Measurements from ENCODE around the gene ERC2.

Gene ERC2

DNA sequence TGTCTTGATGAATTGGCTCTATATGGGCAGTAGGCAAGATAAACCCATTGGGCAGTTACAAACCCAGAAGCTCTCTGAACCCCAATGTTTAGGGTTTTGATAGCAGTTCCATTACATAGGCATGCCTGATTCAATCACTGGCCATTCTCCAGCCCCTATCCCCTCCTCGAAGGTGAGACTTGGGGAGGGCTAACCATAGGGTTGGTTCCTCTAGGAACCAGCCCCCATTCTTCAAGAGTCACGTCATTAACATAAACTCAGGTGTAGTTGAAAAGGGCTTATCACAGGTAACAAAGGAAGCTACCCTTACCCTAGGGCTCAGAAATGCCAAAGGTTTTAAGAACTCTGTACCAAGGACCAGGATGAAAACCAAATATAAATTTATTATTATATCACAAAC, 353.1 kb downstream of the ERC2 start:
- TF ChIP-seq, protein P1, sequence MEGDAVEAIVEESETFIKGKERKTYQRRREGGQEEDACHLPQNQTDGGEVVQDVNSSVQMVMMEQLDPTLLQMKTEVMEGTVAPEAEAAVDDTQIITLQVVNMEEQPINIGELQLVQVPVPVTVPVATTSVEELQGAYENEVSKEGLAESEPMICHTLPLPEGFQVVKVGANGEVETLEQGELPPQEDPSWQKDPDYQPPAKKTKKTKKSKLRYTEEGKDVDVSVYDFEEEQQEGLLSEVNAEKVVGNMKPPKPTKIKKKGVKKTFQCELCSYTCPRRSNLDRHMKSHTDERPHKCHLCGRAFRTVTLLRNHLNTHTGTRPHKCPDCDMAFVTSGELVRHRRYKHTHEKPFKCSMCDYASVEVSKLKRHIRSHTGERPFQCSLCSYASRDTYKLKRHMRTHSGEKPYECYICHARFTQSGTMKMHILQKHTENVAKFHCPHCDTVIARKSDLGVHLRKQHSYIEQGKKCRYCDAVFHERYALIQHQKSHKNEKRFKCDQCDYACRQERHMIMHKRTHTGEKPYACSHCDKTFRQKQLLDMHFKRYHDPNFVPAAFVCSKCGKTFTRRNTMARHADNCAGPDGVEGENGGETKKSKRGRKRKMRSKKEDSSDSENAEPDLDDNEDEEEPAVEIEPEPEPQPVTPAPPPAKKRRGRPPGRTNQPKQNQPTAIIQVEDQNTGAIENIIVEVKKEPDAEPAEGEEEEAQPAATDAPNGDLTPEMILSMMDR (IDR thresholded peaks at IDR 0.05; ENCODE audit: low read depth, low read length) = no peak
- no peak overlapping the region for H3K4me3 ChIP-seq (ENCODE audit: low read depth, low read length)

DNA sequence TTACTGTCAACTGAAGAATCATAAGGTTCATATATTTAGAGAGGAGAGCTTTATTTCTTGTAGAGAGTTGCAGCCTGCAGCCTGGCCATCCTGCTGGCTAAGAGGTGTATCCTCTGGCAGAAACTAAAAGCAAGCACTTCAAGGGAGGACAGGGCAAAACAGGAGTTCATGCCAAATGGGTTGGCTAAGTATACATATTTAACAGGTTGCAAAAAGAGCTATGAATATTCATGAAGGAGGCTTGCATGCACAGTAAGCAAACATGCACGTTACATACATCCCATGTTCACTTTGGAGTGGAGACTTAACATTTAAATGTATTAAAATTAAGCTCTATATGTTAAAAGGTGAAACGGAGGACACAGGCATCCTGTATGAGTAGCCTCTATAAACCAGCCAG, 354.4 kb downstream of the ERC2 start:
- no peak overlapping the region for H3K4me3 ChIP-seq (ENCODE audit: low read depth, low read length)
- TF ChIP-seq, protein P1 (IDR thresholded peaks at IDR 0.05; ENCODE audit: low read depth, low read length) = no peak

DNA sequence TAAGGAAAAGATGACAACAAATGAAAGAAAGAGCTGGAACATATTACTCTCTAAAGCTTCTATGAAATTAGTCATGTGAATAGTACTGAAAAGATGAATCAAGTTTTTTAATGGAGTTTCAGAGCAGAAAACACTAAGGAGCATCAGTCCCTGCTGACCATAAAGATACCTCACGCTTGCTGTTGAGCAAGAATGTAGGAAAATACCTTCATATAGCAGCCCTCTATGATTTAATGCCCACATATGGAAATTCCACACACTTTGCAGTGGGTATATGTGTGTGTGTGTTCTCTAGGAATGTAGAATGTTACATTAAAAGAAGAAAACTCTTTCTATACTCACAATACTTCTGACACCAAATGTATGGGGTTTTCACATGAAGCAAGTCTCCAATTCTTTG, 355.0 kb downstream of the ERC2 start:
- TF ChIP-seq, protein P1 (IDR thresholded peaks at IDR 0.05; ENCODE audit: low read depth, low read length) = no peak

DNA sequence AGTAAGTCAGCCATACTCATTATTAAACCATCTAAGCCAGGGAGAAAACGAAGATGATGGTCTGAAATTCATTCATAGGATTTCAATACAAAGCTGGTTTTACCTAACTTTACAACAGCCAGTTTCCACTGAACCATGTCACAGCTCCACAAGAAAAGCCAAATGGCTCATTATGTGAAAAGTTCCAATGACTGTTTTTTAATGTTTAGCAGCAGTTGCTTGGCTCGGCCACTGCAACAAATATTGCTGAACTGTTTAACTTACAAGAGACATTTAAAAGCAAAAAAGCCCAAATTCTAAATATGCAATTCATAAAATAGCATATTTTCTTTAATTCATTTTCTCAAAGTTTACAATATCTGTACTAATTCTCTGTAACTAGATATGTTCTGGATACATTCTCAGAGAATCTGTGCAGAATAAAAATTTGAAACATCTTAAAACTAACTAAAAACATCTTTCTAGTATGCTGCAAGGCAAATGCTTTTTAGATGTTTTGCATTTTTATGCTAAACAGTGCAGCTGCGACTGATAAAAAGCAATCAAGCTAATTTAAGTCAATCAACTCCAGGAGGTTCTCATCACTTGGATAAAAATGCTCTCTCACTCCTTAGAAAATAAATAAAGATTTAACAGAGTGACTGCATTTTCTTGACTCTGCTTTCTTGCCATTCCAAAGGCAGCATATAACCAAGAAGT, 356.5 kb downstream of the ERC2 start:
- H3K4me3 ChIP-seq (ENCODE audit: low read depth, low read length) = no peak overlapping the region
- TF ChIP-seq, protein P1 (IDR thresholded peaks at IDR 0.05; ENCODE audit: low read depth, low read length) = no peak

More for the DNA sequence above, 355.0 kb downstream of the ERC2 start:
- H3K4me3 ChIP-seq (ENCODE audit: low read depth, low read length) = no peak overlapping the region

DNA sequence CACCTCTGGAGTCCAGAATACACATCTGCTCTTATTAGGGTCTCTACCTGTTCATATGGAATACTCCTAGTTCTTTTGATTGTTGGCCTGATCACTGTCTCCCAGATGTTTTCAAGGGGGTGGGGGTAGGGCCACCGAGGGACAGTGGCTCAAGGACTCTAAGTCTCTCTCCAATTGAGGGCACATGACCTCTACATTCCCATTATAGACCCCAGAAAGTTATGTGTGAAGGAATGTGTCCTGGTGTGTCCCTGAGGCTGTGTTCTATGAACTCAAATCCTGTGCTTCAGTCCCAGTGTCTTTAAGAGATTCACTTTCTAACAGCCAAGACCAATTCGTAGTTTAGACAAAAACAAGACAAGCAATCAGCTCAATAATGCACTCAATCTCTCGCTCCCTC, 357.4 kb downstream of the ERC2 start:
- no peak overlapping the region for H3K4me3 ChIP-seq (ENCODE audit: low read depth, low read length)
- TF ChIP-seq, protein P1 (IDR thresholded peaks at IDR 0.05; ENCODE audit: low read depth, low read length) = no peak

DNA sequence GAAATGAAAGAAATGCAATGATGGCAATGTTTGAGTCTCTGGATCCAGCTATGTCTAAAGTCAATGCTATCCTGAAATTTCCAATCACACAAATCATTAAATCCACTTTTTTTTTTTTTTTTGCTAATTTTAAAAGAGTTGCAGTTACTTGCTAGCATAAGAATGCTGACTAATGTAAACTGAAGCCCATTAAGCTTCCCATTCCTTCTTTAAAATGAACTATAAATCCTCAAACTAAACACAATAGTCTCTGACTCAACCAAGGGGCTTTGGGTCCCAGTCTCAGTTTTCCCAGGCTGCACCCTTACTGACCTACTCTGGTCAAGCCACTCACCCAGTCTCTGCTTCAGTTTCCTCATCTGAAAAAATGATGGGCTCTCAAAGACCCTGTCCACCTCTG, 361.1 kb downstream of the ERC2 start:
- TF ChIP-seq, protein P1 (IDR thresholded peaks at IDR 0.05; ENCODE audit: low read depth, low read length) = no peak
- no peak overlapping the region for H3K4me3 ChIP-seq (ENCODE audit: low read depth, low read length)

DNA sequence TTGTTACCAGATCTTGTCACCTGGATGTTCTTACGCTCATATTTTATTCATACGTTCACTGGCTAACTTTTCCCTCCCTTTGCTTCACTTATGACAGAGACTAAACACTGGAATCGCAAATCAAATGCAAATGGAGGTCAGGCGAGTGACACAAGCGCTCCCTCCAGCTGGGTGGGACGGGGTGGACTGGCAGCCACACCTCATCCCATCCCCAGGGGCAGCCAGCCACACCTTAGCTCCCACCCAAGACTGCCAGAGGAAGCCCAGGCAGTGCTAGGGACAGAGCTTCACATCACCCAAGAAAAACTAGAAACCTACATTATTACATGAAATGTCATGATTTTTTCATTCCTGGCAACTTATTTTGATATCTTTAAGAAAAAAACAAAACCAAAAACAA, 366.2 kb downstream of the ERC2 start:
- TF ChIP-seq, protein P1 (IDR thresholded peaks at IDR 0.05; ENCODE audit: low read depth, low read length) = no peak

More for the DNA sequence above, 366.2 kb downstream of the ERC2 start:
- H3K4me3 ChIP-seq (ENCODE audit: low read depth, low read length) = no peak overlapping the region

Data from WI38 (cell line).